ENCODE data around the gene TUBB2B. TPM values are rescaled to one million over a fixed set of nuclear protein-coding genes. Genes with fewer than 3 reads are reported as not detected.

Gene TUBB2B
- total RNA-seq, 2 experiments from 2014 or later, result 0.27 TPM; not detected in 1

GRCh38 chr6:3240595-3240994 is 13.1 kb upstream of the TUBB2B start:
- Histone ChIP-seq H3K9me3 (ENCODE audit: low read length) (no peaks in the 10 kb centered on the region), H3K27ac (ENCODE audit: low read depth, low read length, poor library complexity, severe bottlenecking) (no peak overlapping the region), H3K9me2 (ENCODE audit: insufficient read depth, low read length) (no peaks in the 10 kb centered on the region), H3K4me1 (ENCODE audit: insufficient read depth, low read length, poor library complexity, severe bottlenecking) (peaks cover 21% of the 10 kb centered on the region), H3K79me2 (ENCODE audit: insufficient read depth, low read depth, low read length) (no peaks in the 10 kb centered on the region), H4K20me1 (ENCODE audit: insufficient read depth, low read length) (no peaks in the 10 kb centered on the region), H3K36me3 (ENCODE audit: insufficient read depth, low read length) (no peaks in the 10 kb centered on the region), H3K4me3 (ENCODE audit: low read depth, low read length, poor library complexity, severe bottlenecking) (no peak overlapping the region), H3K4me2 (ENCODE audit: low read length) (no peak overlapping the region), H2AFZ (ENCODE audit: low read length) (no peak overlapping the region)
- TF ChIP-seq EZH2phosphoT487 (IDR thresholded peaks at IDR 0.05; ENCODE audit: borderline replicate concordance, low read depth, low read length), result no peak
- no peak for TF ChIP-seq CTCF (conservative IDR thresholded peaks at IDR 0.05; ENCODE audit: low read length)
- no TSS peak for BruUV-seq (replicated peaks)
- ChIA-PET POLR2A (no interaction called here), CTCF (ENCODE audit: unreplicated experiment) (interaction anchor here (0.9 kb wide), 1 partner anchor 11 kb away, joined by 3 read pairs; no protein-coding TSS in a partner anchor)
- DNase-seq (ENCODE audit: low spot score), result no peak
- intact Hi-C loops (cut with micrococcal nuclease; ENCODE audit: unreplicated experiment), result no loop called here

DNA sequence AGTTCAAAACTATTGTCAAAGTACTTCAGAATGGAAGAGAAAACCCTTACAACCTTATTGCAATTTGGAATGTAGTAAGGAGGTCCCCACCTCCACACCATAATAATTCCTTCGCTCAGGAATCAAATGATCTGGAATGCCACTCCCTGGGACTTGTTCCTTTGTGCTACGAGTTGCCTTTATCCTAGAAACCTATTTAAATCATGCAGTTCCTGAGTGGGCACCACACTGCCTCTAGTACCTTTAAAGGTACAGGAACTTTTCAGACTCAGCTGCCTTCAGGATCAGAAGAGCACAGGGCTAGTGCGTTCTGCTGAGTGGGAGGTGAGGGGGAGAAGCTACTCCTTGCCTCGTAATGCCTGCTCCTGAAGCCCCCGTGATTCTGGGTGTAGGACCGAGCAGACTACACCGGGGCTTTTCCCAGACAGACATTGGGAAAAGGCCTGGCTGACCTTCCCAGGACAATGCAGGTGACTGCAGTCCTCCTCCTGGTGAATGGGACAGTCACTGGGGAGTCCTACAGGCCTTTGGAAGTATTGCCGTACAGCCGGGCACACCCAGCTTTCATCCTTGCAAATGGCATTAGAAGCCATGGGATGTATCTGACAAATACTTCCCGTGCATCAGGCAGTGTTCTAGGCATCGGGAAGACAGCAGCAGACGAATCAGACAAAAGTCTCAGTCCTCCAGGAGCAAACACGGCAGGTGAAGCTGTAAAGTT is 11.8 kb upstream of the TUBB2B start:
- no peak overlapping the region for H3K27ac ChIP-seq (ENCODE audit: low read depth, low read length, poor library complexity, severe bottlenecking)
- no peaks in the 10 kb centered on the region for H3K79me2 ChIP-seq (ENCODE audit: insufficient read depth, low read depth, low read length)
- H3K36me3 ChIP-seq (ENCODE audit: insufficient read depth, low read length), result no peaks in the 10 kb centered on the region
- ChIA-PET CTCF (ENCODE audit: unreplicated experiment) (no interaction called here), POLR2A (interaction anchor here (1.2 kb wide), 1 partner anchor 210 kb away, joined by 3 read pairs; no protein-coding TSS in a partner anchor)
- H3K9me3 ChIP-seq (ENCODE audit: low read length), result no peaks in the 10 kb centered on the region
- H3K4me1 ChIP-seq (ENCODE audit: insufficient read depth, low read length, poor library complexity, severe bottlenecking), result peaks cover 24% of the 10 kb centered on the region
- H3K4me3 ChIP-seq (ENCODE audit: low read depth, low read length, poor library complexity, severe bottlenecking), result no peak overlapping the region
- intact Hi-C loops (cut with micrococcal nuclease; ENCODE audit: unreplicated experiment), result loop anchor here (5.0 to 10.0 kb wide), 3 partner anchors 77 to 254 kb away; no protein-coding TSS in a partner anchor
- H3K4me2 ChIP-seq (ENCODE audit: low read length), result no peak overlapping the region
- no peak overlapping the region for H2AFZ ChIP-seq (ENCODE audit: low read length)
- no peaks in the 10 kb centered on the region for H3K9me2 ChIP-seq (ENCODE audit: insufficient read depth, low read length)
- no TSS peak for BruUV-seq (replicated peaks)
- DNase-seq (ENCODE audit: low spot score), result no peak
- no peaks in the 10 kb centered on the region for H4K20me1 ChIP-seq (ENCODE audit: insufficient read depth, low read length)
- no peak for TF ChIP-seq EZH2phosphoT487 (IDR thresholded peaks at IDR 0.05; ENCODE audit: borderline replicate concordance, low read depth, low read length)
- no peak for TF ChIP-seq CTCF (conservative IDR thresholded peaks at IDR 0.05; ENCODE audit: low read length)

All from OCI-LY7 (cell line).